Melanocyte of skin (primary cell): ENCODE measurements around the gene COL21A1. TPM values are rescaled to one million over a fixed set of nuclear protein-coding genes. Genes with fewer than 3 reads are reported as not detected.

ENCODE experiments used
- small RNA-seq, 2 donors: library from RNA; depleted of rRNA; stranded (forward); fragments of <200 nt; gene quantifications; one replicate each; pipeline ENCODE3, GENCODE V24; 2012
- total RNA-seq, 2 donors: library from RNA; depleted of rRNA; stranded (reverse); fragments of >200 nt; gene quantifications; 2 replicates each; pipeline ENCODE4 v1.2.3, GENCODE V29; 2012

The COL21A1 gene
- under 1 TPM; under 0.01 TPM for total RNA-seq

GRCh38 chr6:56246881-56247653 lies at the start of gene COL21A1:
Gene COL21A1, minus strand, starts transcription at chr6:56247580. Its CDS starts 64,962 bp downstream, at chr6:56182618.

Small RNA genes lying within 50 kb of the gene (small RNA-seq; reads per million reads assigned to genes)
- 0 reads per million in 2 donors for gene DHFRP6
